ENCODE data around the gene ZNF616.

DNA sequence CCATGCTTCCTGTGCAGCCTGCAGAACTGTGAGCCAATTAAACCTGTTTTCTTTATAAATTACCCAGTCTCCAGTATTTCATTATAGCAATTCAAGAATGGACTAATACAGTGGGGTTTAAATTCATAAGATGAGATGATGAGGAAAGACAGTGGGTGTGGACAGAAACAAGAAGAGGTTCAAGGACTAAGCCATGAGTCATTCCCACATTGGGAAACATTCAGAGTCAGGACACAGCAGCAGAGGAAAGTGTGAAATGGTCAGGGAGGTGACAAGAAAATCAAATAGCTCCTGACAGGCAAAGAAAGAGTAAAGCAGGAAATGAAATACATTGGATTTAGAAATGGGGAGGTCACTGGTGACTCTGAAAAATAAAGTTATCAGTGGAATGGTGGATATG lies 53.3 kb downstream of the ZNF616 start:
- TF ChIP-seq EP300 (IDR thresholded peaks at IDR 0.05) (no peak), POLR2A (IDR thresholded peaks at IDR 0.05; ENCODE audit: low read depth) (no peak)

Data from esophagus muscularis mucosa (tissue), 2 donors.